H1 (cell line): Measurements from ENCODE around the gene SPOCK3. TPM values are rescaled to one million over a fixed set of nuclear protein-coding genes. Genes with fewer than 3 reads are reported as not detected.

Experiments used
- ASH2L ChIP-seq: fragments of 200-600, 300-600 bp; sonication (generic); IDR thresholded peaks from one replicate; pipeline ENCODE4 v1.7.1; 2017; ENCODE audit warnings: low read length
- CTCF ChIP-seq, 3 experiments: IDR thresholded peaks; 1 replicate in 2 of 3; 2 replicates in 1 of 3; pipeline versions ENCODE4 v1.5.1 to v1.6.1; 2011; ENCODE audit warnings: low read length in 3 of 3, mild to moderate bottlenecking in 3 of 3, inconsistent platforms in 2 of 3, low read depth in 1 of 3, moderate library complexity in 1 of 3; ENCODE audit not compliant: insufficient read depth in 1 of 3; ENCODE audit errors: control extremely low read depth in 1 of 3
- EGR1 ChIP-seq: IDR thresholded peaks from 2 replicates; pipeline ENCODE4 v1.6.1; 2011; ENCODE audit warnings: low read depth, low read length, borderline replicate concordance
- EP300 ChIP-seq, 2 experiments: IDR thresholded peaks; 1 replicate in 1 of 2; 2 replicates in 1 of 2; pipeline ENCODE4 v1.6.1; 2011 to 2012; ENCODE audit warnings: low read depth in 2 of 2, low read length in 2 of 2, mild to moderate bottlenecking in 2 of 2, borderline replicate concordance in 1 of 2, inconsistent platforms in 1 of 2, moderate library complexity in 1 of 2
- KDM4A ChIP-seq: IDR thresholded peaks from one replicate; pipeline ENCODE4 v1.7.1; 2012; ENCODE audit warnings: low read depth, mild to moderate bottlenecking, moderate library complexity, low read length, inconsistent platforms; ENCODE audit not compliant: severe bottlenecking
- MAX ChIP-seq: IDR thresholded peaks from 2 replicates; pipeline ENCODE4 v1.6.1; 2012; ENCODE audit warnings: inconsistent platforms
- SUZ12 ChIP-seq: fragments of 200-600 bp; sonication (generic); IDR thresholded peaks from 2 replicates; pipeline ENCODE4 v1.6.1; 2012; ENCODE audit warnings: mild to moderate bottlenecking, inconsistent platforms, low read length, moderate library complexity, mixed read lengths
- USF2 ChIP-seq: IDR thresholded peaks from 2 replicates; pipeline ENCODE4 v1.6.1; 2011; ENCODE audit warnings: low read length, improper control_type of control experiment
- polyA plus RNA-seq, 7 experiments: library from polyadenylated mRNA; depleted of rRNA in 3 of 7; stranded (reverse) in 5 of 7; unstranded in 2 of 7; fragments of >200 nt in 5 of 7; fragments of 200-250 nt in 2 of 7; gene quantifications; 1 replicate in 5 of 7; 2 replicates in 1 of 7; 4 replicates in 1 of 7; pipeline versions ENCODE4 v1.2.1 to v1.2.3, GENCODE V29; 2011 to 2013; ENCODE audit warnings: missing spikeins in 2 of 7, mixed read lengths in 2 of 7
- total RNA-seq: library from RNA; stranded (reverse); fragmentation: NEBNext Ultra II Directional; extraction: Animal tissue kit (Norgen Biotek cat#: 25700); gene quantifications from 2 replicates; pipeline ENCODE4 v1.2.1, GENCODE V29; 2021

SPOCK3 gene
- total and polyA plus RNA-seq, 2 of the 8 experiments (the other 6 are each of a cell fraction or from before 2014, with no cell fraction given), result 0.14 to 0.60 TPM

- TF ChIP-seq EP300 (IDR thresholded peaks at IDR 0.05; ENCODE audit: borderline replicate concordance in 1 of 2, low read depth in 2 of 2, low read length in 2 of 2) (no peak), CTCF (IDR thresholded peaks at IDR 0.05; ENCODE audit: control extremely low read depth in 1 of 3, insufficient read depth in 1 of 3, low read depth in 1 of 3, low read length in 3 of 3) (no peak), KDM4A (peak; percentile 89), MAX (peak; percentile 64), EGR1 (no peak), SUZ12 (peak; percentile 43; the same call in 1 of the 2 replicates), USF2 (no peak), ASH2L (peak; percentile 85)
Observed at GRCh38 chr4:167234316-167234881, at the start of gene SPOCK3 (continued).
